HG02885 (cell line): Measurements from ENCODE around the gene RGS16.
"Not testable (repeated sequence)": the region's sequence is repeated elsewhere in the genome, so short reads cannot be mapped to it uniquely, and the experiment has no call there.

ENCODE experiments used
- ATAC-seq: cut with Tn5 transposase; IDR thresholded peaks from one replicate; pipeline ENCODE4 v1.9.1; 2021; ENCODE audit warnings: mild to moderate bottlenecking; ENCODE audit not compliant: unreplicated experiment, poor library complexity

Gene RGS16, protein sequence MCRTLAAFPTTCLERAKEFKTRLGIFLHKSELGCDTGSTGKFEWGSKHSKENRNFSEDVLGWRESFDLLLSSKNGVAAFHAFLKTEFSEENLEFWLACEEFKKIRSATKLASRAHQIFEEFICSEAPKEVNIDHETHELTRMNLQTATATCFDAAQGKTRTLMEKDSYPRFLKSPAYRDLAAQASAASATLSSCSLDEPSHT

DNA sequence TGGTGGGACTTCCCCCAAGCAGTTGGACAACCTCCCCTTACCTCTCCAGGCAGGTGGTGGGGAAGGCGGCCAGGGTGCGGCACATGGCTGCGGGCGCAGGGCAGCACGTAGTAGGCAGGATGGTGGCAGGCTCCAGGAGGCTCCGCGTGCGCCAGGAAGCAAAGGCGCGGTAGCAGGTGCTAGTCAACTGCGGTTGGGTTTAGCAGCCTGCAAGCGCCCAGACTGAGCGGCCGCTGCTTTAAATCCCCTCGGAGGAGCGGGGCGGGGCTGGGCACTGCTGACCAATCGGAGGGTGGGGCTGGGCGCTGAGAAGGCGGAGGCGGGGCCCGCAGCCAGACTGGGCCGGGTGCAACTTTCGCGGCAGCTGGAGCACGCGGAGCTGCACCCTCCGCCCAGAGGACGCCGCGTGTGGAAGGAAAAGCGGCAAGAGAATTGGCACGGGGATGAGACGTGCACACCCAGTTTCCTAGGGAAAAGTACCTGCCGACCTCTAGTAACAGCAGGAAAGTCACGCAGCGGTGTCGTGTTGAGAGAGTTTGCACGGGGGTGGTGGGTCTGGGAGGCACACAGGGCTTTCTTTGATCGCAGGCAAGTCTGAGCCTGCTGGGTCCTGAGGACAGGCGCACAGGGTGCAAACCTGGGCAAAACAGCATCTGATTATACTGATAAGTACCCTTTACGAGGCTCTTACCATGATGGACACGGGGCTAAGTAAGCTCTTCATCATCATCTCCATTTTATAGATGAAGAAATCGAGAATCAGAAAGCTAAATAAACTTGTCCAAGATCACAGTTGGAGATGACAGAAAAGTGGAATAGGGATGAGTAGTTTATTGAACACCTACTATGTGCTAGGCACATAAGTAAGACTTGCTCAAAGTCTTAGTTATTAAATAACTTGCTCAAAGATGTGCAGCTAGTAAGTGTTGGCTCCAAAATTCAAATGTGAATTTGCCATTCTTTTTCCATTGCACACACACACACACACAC is at the start of gene RGS16:
Gene RGS16 (minus strand): TSS at position 215 of the 990 bp plus-strand sequence. CDS start 130 bp downstream, at position 85.
- ATAC-seq, result peak; percentile 93

DNA sequence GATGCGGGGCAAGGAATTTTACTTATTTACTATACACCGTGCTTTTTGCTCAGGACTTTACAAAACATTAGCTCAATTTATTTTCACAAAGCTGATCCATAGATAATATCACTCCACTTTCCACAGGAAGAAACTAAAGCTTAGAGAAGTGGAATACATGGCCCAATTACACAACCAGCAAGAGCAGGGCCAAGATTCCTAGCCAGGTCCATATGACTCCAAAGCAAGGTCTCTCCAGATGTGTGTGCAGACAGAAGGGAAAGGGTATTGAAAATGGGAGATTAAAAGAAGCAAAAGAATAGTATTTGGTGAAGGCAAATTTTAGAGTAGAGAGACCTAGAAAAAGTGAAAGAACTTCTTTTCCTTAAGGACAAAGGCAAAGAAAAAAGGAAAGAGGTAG is 49.8 kb upstream of the RGS16 start:
- ATAC-seq, result no peak

DNA sequence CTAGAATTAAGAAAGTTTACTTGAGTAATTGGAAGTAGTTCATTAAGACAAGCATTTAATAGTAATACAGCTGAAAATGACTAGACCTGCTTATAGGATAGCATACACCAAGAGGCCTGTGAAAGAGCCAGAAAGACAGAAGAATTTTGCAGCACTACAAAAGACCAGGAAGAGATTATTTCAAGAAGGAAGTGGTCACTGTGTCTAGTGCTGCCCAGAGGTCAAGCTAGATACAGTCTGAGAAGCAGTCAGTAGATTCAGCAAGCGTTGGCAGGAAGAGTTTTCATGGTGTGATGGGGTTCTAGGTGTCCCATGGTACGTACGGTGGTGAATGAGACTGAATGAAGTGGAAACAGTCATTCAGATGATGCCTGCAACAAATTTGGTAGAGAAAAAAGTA is 48.7 kb upstream of the RGS16 start:
- no peak for ATAC-seq

DNA sequence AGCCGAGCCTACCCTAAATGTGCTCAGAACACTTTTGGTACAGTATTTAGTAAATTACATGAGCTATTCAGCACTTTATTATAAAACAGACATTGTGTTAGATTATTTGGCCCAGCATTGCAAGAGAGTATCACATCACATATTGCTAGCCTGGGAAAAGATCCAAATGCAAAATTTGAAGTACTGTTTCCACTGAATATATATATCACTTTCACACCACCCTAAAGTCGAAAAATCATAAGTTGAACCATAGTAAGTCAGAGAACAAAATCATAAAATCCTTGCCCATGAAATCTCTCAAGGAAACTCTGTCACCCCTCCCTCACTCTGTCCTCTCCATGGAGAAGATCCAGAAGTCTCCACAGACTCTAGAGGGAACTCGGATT is 47.1 kb upstream of the RGS16 start:
- no peak for ATAC-seq

DNA sequence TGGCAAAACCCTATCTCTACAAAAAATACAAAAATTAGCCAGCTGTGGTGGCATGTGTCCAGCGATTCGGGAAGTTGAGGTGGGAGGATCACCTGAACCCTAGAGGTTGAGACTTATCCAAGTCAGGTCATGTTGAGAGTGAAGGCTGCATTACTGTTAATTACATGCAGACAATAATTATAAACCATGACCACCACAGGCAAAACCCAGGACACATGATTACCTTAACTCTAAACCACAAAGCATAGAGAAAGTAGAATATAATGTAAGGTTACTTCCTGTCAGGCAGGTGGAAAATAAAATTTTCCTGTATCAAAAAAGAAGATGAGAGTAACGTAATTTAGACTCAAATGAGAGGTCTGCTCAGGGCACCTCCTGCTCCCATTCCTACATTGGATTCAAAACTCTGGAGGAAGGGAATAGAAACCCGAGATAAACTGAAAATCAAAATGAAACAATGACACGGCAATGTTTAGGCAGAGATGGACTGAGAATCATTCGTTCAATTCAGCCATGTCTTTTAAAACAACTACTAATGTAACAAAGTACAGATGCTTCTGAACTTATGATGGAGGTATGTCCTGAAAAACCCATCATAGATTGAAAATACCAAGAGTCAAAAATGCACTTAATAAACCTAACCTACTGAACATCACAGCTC is 46.6 kb upstream of the RGS16 start:
- ATAC-seq, result no peak

DNA sequence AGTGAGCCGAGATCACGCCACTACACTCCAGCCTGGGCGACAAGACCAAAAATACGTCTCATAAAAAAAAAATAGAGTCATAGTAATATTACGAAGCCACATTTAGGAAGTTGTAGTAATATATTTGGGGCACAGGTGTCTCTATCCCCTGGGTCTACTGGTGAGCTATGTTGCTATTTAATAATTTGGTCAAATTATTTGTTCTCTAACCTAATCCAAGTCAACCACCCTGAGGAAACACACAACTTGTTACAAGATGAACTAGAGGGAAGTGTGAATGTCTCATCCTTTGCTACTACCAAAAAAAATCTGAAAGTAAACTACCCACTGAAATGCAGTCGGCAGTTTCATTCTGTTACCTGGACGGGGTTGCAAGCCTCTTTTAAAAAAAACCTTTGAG is 44.9 kb upstream of the RGS16 start:
- ATAC-seq, result peak; percentile 50

DNA sequence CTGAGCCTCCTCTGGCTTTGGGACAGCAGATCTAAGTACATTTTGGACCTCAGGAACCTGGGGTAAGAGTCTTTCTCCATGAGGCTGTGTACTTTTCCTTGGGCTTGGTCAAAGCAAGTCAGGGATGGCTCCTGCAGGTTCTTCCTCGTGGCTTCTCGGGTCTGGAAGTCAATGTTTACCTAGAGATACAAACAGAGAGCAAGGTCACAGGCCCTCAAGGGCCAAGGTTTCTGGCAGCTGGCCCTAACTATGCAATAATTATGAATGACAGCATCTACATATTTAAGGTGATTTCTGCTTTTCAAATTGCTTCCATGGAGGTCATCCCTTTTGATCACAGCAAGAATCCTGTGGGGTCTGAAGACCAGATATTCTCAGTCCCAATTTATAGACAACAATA is 42.5 kb upstream of the RGS16 start:
- no peak for ATAC-seq

DNA sequence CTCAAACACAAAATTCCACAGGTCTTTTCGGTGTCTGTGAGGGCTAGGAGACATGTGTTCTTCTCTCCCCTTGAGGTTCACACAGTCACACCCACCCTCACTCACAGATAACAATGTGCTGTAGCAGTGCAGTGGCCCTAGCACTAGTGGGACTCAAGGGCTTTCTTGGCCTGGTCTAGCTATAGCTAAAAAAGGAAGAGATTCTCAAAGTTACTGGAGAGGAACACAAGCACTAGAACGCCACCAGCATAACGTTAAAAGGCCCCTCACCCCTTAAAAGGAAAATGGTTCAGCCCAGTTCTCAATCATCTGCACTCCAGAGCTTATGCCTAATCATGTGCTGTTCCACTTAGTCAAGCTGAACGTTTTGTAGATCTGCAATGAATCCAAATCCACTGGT is 40.7 kb upstream of the RGS16 start:
- ATAC-seq, result peak; percentile 52

DNA sequence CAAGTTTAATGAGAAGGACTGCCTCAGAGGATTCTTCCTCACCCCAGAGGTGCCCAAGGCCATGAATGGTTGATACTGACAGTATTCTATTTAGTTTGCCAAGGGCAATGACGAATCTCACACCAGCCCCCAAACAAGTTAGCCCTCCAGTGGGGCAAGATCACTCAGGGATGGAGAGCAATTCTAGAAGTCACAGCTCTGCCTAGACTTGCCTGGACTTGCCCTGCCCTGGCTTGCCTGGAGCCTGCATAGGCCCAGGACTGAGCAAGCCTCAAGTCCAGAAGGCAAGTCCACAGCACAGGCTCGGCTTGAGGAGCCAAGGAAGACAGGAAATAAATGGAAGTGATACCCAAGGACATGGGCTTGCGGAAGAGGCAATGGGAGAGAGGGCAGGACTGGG is 39.5 kb upstream of the RGS16 start:
- no peak for ATAC-seq

DNA sequence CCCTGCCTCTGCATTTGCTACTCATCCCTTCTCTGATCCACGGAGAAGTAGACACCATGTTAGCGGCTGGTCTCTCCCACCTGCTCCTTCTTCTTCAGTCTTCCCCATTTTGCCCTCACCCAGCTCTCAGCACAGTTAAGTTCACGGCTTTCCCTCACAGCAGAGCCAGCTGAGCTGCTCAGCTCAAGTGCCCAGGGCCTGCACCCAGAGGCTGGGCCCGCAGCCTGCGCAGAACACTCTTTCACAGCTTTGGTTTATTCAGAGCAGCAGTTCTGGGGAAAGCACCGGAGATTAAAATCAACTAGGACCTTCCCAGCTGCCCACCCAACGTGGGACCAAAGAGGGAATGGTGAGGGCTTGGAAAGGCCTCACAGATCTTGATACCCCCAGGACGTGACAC is 38.3 kb upstream of the RGS16 start:
- ATAC-seq, result no peak

DNA sequence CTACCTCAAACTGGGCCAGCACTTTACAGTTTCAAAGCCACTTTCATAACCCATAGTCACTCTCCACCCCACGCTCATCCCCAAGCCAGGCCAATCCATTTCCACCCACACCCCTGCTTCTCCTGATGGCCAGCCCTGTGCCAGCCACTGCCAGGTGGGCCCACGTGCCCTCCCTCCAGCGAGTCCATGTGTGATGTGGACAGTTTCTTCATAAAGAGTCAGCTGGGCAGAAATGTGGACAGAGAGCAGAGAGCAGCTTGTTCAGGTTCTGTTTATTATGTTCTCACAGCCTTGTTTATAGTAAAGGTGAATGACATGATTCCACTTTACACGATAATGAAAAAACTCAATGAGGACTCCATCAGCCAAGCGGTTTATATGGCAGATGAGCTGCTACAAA is 37.4 kb upstream of the RGS16 start:
- ATAC-seq, result no peak

DNA sequence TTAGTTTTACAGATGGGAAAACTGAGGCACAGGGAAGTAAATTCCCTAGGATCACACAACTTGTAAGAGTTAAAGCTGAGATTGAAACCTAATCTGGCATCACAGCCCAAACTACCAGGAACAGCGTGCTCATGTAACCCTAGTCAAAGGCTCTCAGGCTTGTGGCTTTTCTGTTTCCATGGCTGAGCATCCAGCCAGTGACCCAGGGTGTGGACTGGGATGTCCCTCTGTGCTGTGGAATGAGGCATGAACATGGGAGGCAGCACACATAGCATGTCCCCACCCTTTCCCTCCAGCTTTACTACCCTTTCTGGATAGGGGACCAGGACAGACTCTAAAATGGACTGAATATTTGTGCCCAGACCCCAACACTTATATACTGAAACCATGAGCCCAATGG is 35.1 kb upstream of the RGS16 start:
- no peak for ATAC-seq

DNA sequence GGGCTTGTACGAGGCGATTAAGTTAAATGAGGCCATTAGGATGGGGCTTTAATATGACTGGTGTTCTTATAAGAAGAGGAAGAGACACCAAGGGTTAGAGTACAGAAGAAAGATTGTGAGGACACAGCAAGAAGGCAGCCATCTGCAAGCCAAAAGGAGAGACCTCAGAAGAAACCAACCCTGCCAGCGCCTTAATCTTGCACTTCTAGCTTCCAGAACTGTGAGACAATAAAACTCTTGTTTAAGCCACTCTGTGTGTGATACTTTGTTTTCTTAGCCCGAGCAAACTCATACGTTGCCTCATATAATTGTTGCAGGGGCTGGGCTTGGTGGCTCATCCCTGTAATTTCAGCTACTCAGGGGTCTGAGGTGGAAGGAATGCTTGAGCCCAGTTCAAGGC is 33.6 kb upstream of the RGS16 start:
- no peak for ATAC-seq

DNA sequence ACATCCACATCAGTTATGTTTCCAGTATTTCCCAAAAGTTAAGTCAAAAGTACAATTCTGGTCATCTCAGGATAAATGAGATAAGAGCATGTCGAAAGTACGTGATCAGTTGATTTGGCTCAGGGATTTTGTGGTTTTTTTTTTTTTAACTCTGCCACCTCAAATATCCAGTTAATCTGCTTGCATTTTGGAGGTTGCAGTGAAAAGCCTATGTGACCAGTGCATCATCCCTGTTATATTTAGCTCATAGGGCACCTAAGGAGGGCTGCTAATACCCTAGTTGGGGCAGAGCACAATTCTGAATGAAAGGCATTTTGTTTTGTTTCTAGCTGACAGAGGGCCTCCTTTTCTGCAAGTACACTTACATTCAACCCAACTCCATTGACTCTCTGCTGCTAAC is 31.7 kb upstream of the RGS16 start:
- ATAC-seq, result no peak

DNA sequence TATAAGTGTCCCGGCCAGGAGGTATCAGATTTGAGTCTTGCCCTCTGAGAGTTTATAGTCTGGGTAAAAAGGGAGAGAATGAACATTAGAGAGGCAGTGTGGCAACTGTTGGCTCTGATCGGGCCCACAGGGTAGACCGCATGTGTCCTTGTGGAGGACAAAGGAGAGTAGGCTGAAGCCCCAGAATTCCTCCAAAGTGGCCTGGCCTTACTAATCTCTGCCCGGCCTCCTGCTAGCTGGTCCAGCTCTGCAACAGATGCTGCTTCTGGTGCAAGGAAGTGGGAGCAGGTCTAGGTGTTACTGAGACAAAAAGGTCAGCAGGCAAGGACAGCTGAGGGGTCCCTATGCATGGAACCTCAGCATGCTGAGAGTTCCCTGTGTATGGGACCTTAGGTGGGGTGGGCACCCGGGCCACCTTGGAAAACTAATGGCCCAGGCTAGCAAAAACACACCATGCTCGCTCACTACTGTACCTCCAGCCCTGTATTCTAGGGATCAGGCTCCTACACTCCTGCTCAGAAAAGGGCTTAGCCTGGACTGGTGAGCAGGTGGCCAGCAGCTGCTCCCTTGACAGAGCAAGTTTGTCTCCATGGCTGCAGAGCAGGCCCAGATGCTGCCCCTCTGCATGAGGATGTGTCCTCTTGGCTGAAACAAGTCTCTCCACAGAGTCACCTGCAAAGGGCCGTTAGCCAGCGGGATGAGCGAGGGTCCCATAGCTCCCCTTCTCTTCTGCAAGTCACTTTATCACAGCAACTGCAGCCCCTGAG is 30.3 kb upstream of the RGS16 start:
- no peak for ATAC-seq

DNA sequence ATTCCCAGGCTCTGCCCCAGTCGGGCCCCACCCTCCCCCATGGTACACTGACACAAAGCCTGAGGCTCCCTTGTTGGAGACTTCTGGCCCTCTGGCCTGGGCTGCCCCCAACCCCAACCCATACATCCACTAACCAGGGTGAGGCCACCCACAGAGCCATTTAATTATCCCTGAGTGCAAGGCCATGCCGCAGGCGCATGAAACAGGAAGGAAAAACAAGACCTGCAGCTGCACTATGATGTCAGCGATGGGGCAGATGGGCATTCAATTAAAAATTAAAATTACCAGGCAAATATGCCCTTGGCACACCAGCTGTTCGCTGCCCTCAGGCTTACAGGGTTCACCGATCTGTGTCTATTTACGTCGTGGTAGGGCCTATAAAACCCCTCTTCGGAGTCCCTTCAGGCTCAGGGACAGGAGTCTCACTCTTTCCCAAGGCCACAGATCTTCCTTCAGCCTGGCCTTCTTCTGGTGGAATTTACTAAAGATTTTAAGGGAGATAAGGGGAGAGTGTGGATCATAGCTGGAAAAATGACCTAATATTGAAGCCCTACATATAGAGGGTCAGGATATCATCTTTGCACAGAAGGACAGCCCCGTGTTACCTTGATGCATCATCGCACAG is 29.6 kb upstream of the RGS16 start:
- ATAC-seq, result no peak

DNA sequence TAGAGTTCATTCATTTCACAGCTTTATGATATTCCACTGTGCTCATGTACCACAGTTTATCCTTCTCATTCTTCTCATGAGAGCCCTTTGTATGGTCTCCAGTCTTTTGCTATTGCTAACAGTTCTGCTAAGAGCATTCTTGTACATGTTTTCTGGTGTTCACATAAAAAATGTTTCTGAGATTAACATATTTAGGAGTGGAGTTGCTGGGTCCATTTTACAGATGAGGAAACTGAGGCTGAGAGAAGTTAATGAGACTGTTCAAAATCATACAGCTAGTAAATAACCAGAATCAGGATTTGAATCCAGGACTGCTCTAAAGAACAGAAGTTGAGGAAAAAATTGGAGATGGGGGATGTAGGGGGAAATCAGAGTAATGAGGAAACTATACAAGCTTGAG is 28.8 kb upstream of the RGS16 start:
- no peak for ATAC-seq

DNA sequence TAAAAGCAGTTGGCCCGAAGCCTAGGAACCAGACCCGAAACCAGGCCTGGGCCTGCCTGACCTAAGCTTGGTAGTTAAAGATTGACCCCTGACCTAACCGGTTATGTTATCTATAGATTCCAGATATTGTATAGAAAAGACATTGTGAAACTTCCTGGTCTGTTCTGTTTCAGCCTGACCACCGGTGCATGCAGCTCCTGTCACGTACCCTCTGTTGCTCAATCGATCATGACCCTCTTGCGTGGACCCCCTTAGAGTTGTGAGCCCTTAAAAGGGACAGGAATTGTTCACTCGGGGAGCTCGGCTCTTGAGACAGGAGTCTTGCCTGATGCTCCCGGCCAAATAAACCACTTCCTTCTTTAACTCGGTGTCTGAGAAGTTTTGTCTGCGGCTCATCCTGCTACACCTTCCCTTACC is 28.3 kb upstream of the RGS16 start:
- ATAC-seq, result not testable (repeated sequence)

DNA sequence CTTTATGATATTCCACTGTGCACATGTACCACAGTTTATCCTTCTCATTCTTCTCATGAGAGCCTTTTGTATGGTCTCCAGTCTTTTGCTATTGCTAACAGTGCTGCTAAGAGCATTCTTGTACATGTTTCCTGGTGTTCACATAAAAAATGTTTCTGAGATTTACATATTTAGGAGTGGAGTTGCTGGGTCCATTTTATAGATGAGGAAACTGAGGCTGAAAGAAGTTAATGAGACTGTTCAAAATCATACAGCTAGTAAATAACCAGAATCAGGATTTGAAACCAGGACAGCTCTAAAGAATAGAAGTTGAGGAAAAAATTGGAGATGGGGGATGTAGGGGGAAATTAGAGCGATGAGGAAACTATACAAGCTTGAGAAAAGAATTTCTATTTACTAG is 27.8 kb upstream of the RGS16 start:
- ATAC-seq, result no peak

DNA sequence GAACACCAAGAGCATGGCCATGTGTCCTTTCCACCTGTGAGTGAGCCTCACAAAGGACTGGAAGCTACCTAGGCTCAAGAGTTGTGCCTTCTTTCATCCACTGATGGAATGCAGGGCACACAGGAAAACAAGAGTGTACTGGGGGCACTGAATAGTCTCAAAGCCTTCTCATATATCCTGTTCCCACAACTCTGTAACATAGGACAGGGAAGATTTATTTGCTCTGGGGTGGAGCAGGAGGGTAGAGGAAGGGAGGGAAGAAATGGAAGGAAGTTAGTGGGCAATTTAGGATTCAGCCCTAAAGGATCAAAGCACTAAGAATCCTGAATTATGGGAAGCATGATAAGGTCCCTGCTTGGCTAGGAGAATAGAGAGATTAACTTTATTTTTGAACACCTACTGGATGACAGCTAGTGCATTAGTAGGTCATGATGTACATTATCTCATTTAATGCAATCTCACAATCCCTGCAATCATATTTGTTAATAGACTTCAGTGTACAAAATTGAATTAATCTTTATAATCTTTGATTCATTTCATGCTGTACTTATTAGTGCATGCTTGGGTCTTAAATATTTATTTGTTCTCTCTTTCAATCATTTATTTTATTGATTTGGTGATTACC is 27.0 kb upstream of the RGS16 start:
- ATAC-seq, result no peak
